Hematopoietic multipotent progenitor cell treated with erythropoietin and hydrocortisone succinate and interleukin-3 and kit ligand, for 6 days (in vitro differentiated cells): ENCODE data around the gene LMLN.
"Not testable (repeated sequence)": the region's sequence is repeated elsewhere in the genome, so short reads cannot be mapped to it uniquely, and the experiment has no call there.

ENCODE experiments used
- DNase-seq: peaks from one replicate; pipeline ENCODE4 v3.0.0-alpha.2; 2015

Gene LMLN

DNA sequence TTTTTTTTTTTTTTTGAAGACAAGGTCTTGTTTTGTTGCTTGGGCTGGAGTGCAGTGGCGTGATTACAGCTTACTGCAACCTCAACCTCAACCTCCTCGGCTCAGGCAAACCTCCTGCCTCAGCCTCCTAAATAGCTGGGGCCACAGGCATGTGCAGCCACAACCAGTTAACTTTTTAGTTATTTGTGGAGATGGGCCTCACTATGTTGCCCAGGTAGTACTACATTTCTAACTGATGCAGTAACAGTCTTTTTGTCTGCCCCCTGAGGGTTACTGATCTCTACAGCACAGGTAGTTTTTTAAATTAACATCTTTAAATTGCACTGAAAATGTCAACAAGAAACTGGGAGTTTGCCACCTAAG is 3.4 kb upstream of the LMLN start:
- peak; percentile 18 for DNase-seq

DNA sequence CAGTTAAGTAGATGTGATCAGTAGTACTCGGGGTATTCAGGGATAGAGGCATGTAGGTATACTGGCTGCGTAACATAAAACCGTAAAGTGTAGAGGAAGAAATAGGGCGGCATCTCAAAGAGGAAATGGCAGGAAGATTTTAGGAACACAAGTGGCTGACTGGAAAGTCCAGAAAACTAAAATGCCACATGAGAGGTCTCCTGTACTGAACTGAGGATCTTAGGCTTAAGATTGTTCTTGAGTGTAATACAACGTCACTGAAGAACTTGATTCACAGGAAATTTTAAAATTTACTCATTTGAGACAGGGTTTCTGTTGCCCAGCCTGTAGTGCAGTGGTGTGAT is 2.3 kb upstream of the LMLN start:
- peak; percentile 30 for DNase-seq

DNA sequence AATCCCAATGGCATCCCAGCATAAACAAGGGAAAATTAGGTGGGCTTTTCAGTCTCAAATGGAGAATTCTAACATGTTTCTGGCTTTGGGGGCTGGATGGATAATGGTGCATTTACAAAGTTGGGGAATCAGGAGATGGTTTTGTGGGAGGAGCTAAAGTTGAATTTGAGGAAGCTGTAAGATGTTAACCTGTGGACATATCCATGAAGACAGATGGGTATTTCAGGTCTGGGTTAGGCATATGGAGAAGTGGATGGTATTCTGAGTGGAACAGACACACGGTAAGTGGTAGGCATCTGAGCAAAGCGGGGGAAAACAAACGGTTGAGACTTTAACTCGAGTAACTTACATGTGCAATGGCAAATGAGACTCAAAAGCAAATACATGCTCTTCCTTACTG is 1.7 kb upstream of the LMLN start:
- peak; percentile 39 for DNase-seq

DNA sequence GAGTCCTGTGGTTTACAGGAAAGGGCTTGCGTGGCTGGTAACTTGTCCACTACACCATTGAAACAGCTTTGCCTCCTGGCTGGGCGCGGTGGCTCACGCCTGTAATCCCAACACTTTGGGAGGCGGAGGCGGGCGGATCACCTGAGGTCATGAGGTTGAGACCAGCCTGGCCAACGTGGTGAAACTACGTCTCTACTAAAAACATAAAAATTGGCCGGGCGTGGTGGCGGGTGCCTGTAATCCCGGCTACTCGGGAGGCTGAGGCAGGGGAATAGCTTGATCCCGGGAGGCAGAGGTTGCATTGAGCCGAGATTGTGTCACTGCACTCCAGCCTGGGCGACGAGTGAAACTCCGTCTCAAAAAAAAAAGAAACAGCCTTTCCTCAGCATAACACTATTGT is 1.2 kb upstream of the LMLN start:
- DNase-seq, result not testable (repeated sequence)

- no peak for DNase-seq
Measured at GRCh38 chr3:197959500-197959890, 522 bp upstream of the LMLN start.

DNA sequence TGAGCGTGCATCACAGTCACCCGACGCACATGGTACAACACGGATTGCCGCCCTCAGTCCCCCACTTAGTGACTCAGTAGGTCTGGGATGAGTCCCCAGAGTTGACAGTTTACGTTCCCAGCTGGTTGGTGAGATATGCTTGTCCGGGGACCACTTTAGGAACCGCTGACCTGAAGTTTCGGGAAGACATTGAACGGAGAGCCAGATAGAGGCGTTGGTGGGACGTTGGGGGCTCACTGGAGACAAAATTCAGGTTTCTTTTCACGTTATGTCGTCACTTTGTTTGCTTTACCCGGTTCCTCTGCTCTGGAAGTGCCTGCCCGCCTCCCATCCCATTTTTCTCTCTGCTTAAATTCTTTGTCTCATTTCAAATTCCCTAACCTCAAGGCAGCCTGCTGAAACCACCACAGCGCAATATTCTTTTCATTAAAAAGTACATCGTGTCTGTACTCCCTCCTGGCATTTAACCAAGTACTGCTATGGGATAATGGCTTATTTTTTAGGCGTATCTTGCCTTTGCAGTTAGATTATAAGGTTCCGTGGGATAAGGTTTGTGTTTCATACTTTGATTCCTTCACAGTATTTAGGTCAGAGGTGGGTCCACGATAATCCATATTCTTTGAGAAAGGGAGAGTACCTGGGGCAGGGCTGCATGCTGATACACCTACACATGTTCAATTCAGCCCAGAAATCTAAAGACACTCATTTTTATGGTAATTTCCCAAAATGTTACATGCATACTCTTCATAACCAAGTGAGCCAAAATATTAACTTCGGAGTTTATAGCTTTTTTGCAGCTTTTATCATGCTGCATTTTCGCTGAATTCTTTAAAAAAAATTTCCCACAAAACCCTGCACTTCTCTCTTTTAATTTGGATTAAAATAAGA is 921 bp downstream of the LMLN start:
- DNase-seq, result peak; percentile 57

DNA sequence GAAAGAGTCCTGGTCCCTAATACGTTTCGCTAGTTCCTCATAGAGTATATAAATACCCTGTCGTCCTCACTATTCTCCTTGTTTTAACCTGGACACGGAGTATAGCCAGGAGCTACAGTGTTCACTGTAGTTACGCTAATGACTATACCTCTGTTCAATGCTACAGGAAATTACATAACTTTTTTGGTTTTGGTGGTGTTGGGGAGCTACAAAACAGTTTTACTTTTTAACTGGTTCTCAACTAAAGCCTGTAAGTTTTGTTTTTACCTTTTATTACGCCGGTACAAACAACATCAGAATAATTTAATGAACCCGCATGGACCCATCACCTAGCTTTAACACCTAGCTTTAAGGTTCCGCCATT is 1.5 kb downstream of the LMLN start:
- DNase-seq, result peak; percentile 55

DNA sequence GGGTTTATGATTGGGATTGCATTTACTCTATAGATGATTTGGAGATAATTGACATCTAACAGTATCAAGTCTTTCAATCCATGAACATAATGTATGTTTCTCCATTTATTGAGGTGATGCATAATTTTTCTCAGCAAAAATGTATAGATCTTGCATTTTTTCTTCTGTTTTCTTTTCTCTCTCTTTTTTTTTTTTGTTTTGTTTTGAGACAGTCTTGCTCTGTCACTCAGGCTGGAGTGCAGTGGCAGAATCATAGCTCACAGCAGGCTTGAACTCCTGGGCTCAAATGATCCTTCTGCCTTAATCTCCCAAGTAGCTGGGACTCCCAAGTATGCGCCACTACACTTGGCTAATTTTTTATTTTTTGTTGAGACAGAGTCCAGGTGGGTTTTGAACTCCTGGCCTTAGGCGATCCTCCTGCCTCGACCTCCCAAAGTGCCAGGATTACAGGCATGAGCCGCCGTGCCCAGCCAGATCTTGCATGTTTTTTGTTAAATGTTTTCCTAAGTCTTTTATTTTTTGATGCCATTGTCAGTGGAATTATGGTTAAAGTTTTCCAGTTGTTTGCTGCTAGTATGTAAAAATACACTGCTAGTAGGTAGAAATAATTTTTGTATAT is 3.1 kb downstream of the LMLN start:
- no peak for DNase-seq

- DNase-seq, result not testable (repeated sequence)
Measured at GRCh38 chr3:197967337-197967989, 7.4 kb downstream of the LMLN start.

DNA sequence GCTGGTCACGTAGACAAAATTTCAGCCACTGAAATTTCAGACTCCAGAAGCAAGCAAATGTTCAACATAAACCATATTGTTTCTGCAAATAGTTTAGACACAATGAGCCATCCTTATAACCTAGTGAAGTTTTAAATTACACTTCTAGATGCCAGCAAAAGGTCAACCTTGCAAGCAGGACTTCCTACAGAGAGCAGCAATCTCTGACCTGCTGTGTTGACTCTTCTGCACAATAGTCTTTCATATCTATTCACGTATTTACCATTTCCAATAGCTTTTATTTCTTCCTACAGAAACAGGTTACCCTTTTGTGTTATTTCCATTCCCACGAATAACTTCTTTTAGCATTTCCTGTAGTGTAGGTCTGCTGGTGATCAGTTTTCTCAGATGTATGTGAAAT is 10.6 kb downstream of the LMLN start:
- no peak for DNase-seq

DNA sequence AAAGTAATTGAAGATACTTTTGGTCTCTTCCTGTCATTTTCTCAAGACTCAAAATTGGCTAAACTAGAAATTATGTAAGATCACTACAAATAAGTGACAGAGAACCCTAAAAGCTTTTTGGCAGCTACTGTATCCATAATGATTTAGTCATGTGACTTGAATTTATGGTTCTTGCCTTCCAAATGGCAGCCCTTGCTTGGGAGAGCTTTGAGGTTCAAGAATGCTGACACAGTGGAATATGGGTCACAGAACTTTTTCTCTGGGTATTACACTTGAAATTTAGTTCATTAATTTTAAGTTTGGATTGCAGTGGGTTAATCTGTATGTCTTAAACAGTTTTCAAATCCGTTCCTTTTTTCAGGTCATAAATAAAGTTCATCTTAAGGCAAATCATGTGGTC is 14.0 kb downstream of the LMLN start:
- DNase-seq, result no peak

DNA sequence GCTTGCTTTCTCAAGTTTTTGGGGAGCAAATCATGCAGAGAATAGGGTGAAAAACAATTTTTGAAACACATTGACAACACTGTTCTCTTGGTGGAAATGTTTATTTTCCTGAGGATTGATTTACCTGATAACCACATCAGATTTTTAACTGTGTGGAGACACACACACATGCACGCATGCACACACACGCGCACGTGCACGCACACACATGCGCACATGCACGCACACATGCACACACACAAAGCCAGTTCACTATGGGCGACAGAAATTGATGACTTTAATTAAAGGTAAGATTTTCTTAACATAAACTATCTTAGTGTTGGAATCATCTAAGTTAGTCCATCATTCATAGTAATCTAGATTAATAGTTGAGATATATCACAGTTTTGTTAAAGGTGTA is 15.3 kb downstream of the LMLN start:
- DNase-seq, result no peak

- no peak for DNase-seq
Measured at GRCh38 chr3:197983076-197983475, 23.1 kb downstream of the LMLN start.

GRCh38 chr3:197989651-197990050 is 29.6 kb downstream of the LMLN start:
- no peak for DNase-seq

GRCh38 chr3:197994736-197995135 is 34.7 kb downstream of the LMLN start:
- no peak for DNase-seq

GRCh38 chr3:197996855-197997254 is 36.8 kb downstream of the LMLN start:
- no peak for DNase-seq

DNA sequence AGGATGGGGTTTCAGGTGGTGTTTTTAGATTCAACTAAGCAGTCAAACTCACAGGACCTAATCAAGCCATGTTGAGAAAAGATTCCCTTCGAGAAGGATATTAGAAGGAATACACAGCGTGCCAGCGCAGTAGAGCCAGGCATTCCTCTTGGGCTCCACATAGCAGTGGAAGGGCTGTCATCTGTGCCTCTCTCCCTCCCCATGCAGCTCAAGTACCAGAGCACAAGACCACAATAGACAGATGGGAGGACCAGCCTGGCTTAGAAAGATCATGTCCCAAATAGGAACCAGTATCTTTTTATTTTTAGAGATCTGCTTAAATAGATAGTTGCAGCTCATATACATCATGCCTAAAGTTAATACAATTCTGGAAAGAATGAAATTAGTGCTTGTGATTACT is 37.9 kb downstream of the LMLN start:
- no peak for DNase-seq

- DNase-seq, result no peak
Measured at GRCh38 chr3:198017090-198017489, 57.1 kb downstream of the LMLN start.

DNA sequence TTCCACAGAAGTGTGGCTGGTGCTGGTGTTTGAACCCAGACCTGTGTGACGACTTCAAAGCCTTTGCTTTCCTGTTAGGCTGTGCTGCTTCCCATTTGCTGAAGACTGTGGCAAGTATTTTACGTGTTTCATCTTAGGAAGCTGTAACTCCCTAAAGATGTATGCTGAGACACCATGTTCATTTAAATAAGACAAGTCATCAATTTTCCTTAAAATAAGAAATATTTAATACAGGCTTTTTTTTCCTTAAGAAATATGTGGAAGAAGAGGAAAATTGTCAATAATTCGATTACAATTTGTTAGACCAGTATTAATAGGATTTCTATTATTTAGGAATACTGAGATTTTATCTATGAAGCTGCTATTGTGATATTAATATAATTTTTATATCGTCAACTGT is 58.4 kb downstream of the LMLN start:
- DNase-seq, result no peak

GRCh38 chr3:198019115-198019514 is 59.1 kb downstream of the LMLN start:
- no peak for DNase-seq

DNA sequence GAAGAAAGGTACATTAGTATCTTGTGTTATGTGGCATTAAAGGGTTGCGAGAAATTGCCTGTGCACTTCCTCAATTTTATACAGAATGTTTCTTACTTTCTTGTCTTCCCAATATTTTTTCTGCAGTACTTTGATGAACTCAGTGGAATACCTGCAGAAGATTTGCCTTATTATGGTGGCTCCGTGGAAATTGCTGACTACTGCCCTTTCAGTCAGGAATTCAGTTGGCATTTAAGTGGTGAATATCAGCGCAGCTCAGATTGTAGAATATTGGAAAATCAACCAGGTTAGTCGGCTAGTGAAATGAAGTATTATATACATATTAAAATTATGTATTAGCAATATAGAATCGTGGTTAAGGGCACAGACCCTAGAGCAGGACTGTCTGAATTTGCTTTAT is 61.3 kb downstream of the LMLN start:
- no peak for DNase-seq

DNA sequence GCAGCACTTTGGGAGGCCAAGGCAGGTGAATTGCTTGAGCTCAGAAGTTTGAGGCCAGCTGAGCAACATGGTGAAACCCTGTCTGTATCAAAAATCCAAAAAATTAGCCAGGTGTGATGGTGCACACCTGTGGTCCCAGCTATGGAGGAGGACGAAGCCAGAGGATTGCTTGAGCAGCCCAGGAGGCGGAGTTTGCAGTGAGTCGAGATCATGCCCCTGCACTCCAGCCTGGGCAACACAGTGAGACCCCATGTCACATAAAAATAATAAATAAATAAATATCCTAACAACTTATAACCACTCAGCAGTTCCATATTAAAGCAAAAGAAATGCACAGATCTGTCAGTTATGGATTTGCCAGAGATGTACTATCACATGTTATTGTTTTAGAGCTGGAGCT is 62.6 kb downstream of the LMLN start:
- DNase-seq, result no peak

DNA sequence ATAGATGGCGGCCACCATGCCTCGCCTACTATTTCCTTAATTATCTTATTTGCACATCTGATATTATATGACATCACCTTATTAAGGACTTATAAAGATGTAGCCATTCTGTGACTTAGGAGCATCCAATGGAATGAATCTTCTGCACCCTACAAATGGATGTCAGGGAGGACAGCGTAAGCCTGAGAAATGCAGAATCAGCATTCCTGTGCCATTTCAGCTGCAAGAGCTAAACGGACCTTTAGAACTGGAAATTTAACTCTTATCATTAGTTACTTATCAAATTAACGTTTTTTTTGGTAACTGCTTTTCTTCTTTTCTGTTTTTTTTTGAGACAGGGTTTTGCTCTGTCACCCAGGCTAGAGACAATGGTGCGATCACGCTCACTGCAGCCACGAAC is 65.6 kb downstream of the LMLN start:
- no peak for DNase-seq

- no peak for DNase-seq
Measured at GRCh38 chr3:198026620-198027019, 66.6 kb downstream of the LMLN start.
